ENCODE results near the gene C3orf18.

- TF ChIP-seq, protein P1, sequence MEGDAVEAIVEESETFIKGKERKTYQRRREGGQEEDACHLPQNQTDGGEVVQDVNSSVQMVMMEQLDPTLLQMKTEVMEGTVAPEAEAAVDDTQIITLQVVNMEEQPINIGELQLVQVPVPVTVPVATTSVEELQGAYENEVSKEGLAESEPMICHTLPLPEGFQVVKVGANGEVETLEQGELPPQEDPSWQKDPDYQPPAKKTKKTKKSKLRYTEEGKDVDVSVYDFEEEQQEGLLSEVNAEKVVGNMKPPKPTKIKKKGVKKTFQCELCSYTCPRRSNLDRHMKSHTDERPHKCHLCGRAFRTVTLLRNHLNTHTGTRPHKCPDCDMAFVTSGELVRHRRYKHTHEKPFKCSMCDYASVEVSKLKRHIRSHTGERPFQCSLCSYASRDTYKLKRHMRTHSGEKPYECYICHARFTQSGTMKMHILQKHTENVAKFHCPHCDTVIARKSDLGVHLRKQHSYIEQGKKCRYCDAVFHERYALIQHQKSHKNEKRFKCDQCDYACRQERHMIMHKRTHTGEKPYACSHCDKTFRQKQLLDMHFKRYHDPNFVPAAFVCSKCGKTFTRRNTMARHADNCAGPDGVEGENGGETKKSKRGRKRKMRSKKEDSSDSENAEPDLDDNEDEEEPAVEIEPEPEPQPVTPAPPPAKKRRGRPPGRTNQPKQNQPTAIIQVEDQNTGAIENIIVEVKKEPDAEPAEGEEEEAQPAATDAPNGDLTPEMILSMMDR (IDR thresholded peaks at IDR 0.05 in 4 of 5, conservative IDR thresholded peaks at IDR 0.05 in 1 of 5), result no peak
- TF ChIP-seq POLR2A (IDR thresholded peaks at IDR 0.05), result no peak
These were observed 35.1 kb upstream of the C3orf18 start for GRCh38 chr3:50602595-50603191.
